HG03139 (cell line): ENCODE results near the gene LRRC49.
"Not testable (repeated sequence)": the region's sequence is repeated elsewhere in the genome, so short reads cannot be mapped to it uniquely, and the experiment has no call there.

Experiments used
- ATAC-seq: cut with Tn5 transposase; IDR thresholded peaks from one replicate; pipeline ENCODE4 v1.9.1; 2021; ENCODE audit not compliant: unreplicated experiment

Gene LRRC49

DNA sequence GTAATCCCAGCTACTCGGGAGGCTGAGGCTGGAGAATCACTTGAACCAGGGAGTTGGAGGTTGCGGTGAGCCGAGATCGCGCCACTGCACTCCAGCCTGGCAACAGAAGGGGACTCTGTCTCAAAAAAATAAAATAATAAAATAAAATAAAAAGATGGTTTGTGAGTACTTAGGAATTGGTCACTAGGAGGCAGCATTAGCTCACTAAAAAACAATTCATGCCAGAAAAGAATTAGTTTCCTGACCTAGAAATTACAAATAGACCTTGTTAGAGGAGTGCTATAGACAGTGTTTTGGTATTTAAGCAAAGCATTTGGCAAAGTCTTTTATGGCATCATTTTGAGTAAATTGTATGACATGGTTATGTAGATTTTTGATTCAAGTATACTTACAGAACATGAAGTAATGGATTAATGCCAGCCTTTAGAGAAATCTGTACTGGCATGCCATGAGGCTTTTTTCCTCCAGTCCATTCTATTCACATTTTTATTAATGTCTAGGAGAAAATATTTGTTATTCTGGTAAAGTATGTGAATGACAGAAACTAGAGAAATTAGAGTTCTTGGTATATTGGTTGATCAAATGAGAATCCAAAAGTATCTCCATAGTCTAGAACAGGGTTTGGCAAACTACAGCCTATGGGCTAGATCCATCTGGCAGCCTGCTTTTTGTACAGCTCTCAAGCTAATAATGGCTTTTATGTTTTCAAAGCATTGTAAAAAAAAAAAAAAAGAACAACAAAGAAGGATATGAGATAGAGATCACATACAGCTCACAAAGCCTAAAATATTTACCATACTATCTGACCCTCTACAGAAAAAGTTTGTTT is 81.6 kb downstream of the LRRC49 start:
- no peak for ATAC-seq

DNA sequence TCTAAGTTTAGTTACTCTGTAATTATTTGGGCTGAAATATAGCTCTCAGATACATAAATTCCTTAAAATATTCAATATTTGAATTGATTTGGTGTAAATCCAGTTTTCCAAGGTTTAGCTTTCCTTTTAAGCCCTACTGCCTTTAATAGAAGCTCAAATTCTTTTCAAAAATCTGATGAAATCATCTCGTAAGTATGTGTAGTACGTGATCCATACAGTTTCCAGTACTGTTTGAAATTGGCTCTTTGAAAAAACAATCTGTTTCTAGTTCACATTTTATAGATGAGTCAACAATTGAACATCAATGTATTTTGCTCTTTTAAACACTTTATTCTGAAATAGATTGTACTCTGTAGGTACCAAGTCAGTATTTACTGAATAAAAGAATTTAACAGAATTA is 84.2 kb downstream of the LRRC49 start:
- ATAC-seq = no peak

- ATAC-seq = no peak
Observed at GRCh38 chr15:70995383-70995970, 102.9 kb downstream of the LRRC49 start.

DNA sequence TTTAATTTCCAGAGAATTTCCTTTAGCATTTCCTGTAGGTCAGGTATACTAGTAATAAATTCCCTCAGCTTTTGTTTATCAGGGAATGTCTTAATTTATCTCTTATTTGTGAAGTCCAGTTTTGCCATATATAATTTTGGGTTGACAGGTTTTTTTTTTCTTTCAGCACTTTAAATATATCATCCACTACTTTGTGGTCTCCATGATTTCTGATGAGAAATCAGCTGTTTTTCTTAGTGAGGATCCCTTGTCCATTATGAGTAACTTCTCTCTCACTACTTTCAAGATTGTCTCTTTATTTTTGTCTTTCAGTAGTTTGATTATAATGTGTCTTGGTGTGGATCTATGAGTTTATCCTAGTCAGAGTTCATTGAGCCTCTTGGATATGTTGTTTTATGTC is 105.7 kb downstream of the LRRC49 start:
- ATAC-seq = no peak

- no peak for ATAC-seq
Observed at GRCh38 chr15:71002316-71002715, 109.7 kb downstream of the LRRC49 start.

DNA sequence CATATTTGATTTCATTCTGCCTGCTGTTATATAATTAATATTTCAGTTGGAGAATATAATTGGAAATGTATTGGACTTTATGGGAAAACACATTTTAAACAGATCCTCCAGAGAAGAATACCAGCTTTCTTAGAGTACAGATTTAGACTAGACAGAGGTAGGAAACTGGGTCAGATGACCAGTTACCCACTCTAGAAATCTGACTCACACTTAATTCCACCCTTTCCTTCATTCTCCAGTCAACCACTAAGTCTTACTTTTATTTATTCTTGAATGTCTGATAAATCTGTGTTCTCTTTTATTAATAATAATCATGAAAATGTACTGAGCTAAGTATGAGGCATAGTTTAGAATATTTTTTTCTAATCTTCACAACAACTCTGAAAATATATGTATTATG is 110.7 kb downstream of the LRRC49 start:
- no peak for ATAC-seq

DNA sequence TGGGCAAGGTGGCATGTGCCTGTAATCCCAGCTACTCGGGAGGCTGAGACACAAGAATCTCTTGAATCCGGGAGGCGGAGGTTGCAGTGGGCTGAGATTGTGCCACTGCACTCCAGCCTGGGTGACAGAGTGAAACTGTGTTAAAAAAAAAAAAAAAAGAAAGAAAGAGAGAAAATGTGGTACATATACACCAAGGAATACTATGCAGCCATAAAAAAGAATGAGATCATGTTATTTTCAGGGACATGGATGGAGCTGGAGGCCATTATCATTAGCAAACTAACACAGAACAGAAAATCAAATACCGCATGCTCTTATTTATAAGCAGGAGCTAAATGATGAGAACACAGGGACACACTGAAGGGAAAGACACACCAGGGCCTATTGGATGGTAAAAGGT is 111.9 kb downstream of the LRRC49 start:
- not testable (repeated sequence) for ATAC-seq

DNA sequence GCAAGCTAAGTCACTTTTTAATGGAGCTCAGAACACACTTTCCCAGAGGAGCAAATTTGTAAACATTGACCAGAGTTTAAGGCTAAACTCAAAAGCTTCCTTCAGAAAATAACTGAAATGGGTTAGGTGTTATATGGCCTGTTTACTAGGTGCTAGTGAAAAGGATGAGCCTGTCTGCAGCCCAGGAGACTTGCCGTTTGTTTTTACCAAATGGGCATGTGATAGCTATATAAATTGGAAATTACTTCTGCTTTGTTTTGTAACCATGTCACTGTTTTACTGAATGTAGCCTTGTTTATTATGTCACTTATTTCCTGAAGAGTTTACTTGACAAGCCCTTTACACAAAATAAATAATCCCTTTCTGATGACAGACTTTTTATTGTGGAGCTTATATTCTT is 113.3 kb downstream of the LRRC49 start:
- ATAC-seq = no peak

GRCh38 chr15:71008250-71008870 is 115.7 kb downstream of the LRRC49 start:
- ATAC-seq = no peak

DNA sequence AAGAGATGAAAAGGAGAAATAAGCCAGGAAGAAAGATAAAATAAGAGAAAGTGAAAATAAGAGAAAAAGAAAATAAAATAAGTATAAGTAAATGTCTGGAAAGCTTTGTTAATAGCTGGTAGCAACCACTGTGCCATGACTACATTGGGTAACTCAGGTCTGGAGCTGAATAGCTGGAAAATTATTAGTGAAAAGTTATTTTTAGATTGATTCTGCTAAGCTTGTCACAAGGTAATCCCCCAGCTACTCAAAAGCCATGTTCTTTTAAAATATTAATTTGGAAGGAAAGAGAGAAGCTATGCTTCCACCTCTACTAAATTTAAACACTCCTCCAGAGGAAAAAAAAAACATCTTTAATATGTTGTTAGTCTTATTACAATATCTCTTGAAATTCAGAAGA is 117.8 kb downstream of the LRRC49 start:
- ATAC-seq = no peak

DNA sequence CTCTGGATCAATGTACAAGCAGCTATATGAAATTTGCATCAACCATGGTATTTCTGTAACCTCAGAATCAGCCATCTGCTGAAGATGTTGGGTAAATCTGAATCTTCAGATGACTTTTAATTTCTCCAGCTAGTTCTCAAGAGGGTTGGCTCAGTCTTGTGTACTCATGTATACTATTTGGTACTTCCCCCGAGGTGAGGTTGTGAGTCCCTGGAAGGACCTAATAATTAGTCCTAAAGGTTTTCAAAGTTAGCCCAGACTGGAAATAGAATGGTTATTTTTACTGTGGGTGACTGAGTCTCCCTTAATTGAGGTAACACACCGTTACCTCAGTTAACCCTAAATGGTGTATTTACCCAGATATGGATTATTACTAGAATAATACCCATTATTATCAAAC is 118.4 kb downstream of the LRRC49 start:
- no peak for ATAC-seq

- ATAC-seq = no peak
Observed at GRCh38 chr15:71011503-71012155, 119.0 kb downstream of the LRRC49 start.

DNA sequence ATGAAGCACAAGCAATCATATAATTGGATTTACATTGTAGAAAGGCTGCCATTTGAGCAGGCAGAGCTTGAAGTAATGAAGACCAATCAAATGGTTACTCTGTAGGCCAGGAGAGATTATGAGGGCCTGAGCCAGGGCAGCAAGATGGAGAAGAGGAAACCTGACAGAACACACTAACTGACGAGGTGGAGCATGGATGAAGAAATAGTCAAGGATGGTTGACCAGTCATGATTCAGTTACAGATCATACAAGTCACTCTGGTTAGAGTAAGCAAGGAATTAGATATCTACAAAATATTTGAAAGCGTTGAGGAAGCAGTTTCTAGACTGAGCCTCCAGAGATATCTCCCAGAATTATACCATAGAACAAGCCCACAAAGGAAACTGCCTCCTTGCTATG is 120.8 kb downstream of the LRRC49 start:
- ATAC-seq = no peak

GRCh38 chr15:71015342-71015741 is 122.7 kb downstream of the LRRC49 start:
- no peak for ATAC-seq

- ATAC-seq = not testable (repeated sequence)
Observed at GRCh38 chr15:71031232-71031631, 138.6 kb downstream of the LRRC49 start.

DNA sequence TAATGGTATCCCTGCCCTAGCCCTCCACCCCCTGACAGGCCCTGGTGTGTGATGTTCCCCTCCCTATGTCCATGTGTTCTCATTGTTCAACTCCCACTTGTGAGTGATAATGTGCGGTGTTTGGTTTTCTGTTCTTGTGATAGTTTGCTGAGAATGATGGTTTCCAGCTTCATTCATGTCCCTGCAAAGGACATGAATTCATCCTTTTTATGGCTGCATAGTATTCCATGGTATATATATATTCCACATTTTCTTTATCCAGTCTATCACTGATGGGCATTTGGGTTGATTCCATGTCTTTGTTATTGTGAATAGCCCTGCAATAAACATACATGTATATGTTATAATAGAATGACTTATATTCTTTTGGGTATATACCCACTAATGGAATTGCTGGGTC is 142.9 kb downstream of the LRRC49 start:
- ATAC-seq = not testable (repeated sequence)

DNA sequence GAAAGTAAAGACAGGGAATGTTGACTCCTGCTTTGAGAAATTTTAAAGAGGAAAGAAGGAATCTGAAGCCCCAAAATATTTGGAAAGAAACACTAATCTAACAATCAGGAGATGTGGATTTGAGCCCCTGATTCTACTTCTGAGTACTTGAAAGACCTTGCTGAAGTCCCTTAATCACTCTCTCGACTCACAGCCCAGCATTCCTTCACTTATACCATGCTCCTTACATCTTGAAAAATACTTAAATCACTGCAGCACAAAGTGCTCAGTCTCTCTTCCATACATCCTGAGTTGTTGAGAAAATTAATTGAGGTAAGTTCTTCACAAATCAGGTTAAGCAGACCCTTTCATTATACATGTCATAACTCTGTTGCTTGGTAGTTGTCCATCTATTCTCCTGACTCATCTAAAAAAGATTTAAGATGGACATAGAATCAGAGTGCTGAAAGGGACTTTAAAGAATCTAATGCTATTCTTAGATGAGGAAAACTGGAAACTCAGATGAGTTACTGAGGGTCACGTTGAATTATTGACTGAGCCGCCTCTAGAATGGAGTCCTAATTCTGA is 149.8 kb downstream of the LRRC49 start:
- no peak for ATAC-seq

DNA sequence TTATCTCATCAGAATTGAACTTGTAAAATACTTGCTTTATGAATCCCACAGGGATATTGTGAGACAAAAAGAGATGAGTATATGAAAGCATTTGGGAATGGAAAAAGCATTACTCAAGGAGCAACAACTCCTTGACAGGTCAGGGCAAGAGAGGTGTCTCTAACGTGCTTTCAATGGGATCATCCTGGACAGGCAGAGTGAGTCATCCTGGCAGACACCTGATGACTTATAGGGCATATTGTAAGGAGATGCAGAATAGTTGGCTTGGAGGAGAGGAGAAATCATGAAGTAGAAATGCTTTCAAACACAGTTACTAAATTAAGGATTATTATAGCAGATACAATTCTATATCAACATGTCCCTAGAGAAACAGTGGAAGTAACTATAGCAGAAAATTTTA is 150.7 kb downstream of the LRRC49 start:
- no peak for ATAC-seq

- ATAC-seq = no peak
Observed at GRCh38 chr15:71044006-71044405, 151.4 kb downstream of the LRRC49 start.

DNA sequence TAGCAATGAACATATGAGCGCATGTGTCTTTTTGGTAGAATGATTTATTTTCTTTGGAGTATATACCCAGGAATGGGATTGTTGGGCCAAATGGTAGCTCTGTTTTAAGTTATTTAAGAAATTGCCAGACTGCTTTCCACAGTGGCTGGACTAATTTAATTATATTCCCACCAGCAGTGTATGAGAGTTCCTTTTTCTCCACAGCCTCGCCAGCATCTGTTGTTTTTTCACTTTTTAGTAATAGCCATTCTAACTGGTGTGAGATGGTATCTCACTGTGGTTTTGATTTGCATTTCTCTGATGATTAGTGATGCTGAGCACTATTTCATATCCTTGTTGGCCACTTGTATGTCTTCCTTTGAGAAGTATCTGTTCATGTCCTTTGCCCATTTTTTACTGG is 153.5 kb downstream of the LRRC49 start:
- ATAC-seq = not testable (repeated sequence)

GRCh38 chr15:71048913-71049675 is 156.5 kb downstream of the LRRC49 start:
- no peak for ATAC-seq
